ENCODE measurements around the gene C6orf52. TPM values are rescaled to one million over a fixed set of nuclear protein-coding genes. Genes with fewer than 3 reads are reported as not detected.

C6orf52 gene
- total and polyA plus RNA-seq, 2 of the 13 experiments (the other 11 are each of a cell fraction or from before 2014, with no cell fraction given) = 0.50 to 0.53 TPM

- TF ChIP-seq, protein P1, sequence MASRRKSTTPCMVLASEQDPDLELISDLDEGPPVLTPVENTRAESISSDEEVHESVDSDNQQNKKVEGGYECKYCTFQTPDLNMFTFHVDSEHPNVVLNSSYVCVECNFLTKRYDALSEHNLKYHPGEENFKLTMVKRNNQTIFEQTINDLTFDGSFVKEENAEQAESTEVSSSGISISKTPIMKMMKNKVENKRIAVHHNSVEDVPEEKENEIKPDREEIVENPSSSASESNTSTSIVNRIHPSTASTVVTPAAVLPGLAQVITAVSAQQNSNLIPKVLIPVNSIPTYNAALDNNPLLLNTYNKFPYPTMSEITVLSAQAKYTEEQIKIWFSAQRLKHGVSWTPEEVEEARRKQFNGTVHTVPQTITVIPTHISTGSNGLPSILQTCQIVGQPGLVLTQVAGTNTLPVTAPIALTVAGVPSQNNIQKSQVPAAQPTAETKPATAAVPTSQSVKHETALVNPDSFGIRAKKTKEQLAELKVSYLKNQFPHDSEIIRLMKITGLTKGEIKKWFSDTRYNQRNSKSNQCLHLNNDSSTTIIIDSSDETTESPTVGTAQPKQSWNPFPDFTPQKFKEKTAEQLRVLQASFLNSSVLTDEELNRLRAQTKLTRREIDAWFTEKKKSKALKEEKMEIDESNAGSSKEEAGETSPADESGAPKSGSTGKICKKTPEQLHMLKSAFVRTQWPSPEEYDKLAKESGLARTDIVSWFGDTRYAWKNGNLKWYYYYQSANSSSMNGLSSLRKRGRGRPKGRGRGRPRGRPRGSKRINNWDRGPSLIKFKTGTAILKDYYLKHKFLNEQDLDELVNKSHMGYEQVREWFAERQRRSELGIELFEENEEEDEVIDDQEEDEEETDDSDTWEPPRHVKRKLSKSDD (CRISPR knock-in tag; IDR thresholded peaks at IDR 0.05; ENCODE audit: low read depth) = no peak
- TF ChIP-seq HDAC1 (CRISPR knock-in tag; IDR thresholded peaks at IDR 0.05) (peak; percentile 98), RELA (CRISPR knock-in tag; IDR thresholded peaks at IDR 0.05) (no peak), GZF1 (CRISPR knock-in tag; IDR thresholded peaks at IDR 0.05) (peak; percentile 53; the same call in 1 of the 2 replicates), YY1 (IDR thresholded peaks at IDR 0.05; ENCODE audit: insufficient read depth, insufficient replicate concordance, low read depth, low read length) (peak; percentile 39), MIER2 (CRISPR knock-in tag; IDR thresholded peaks at IDR 0.05) (peak; percentile 41; the same call in 1 of the 2 replicates), CERS6 (CRISPR knock-in tag; IDR thresholded peaks at IDR 0.05) (no peak), SMC3 (IDR thresholded peaks at IDR 0.05; ENCODE audit: low read length) (no peak; the same call in 1 of the 2 replicates), REL (CRISPR knock-in tag; conservative IDR thresholded peaks at IDR 0.05) (no peak), CREM (IDR thresholded peaks at IDR 0.05) (peak; percentile 100), CREM (CRISPR knock-in tag; IDR thresholded peaks at IDR 0.05) (peak; percentile 80), MEIS1 (CRISPR knock-in tag; IDR thresholded peaks at IDR 0.05; ENCODE audit: borderline replicate concordance) (no peak), NFKBIZ (CRISPR knock-in tag; IDR thresholded peaks at IDR 0.05) (peak; percentile 39; the same call in 1 of the 2 replicates), ZNF687 (CRISPR knock-in tag; IDR thresholded peaks at IDR 0.05) (peak; percentile 87), ZFY (CRISPR knock-in tag; IDR thresholded peaks at IDR 0.05) (peak; percentile 77), CHD2 (IDR thresholded peaks at IDR 0.05; ENCODE audit: low read depth, low read length) (peak; percentile 65)
- TF ChIP-seq, protein P2, sequence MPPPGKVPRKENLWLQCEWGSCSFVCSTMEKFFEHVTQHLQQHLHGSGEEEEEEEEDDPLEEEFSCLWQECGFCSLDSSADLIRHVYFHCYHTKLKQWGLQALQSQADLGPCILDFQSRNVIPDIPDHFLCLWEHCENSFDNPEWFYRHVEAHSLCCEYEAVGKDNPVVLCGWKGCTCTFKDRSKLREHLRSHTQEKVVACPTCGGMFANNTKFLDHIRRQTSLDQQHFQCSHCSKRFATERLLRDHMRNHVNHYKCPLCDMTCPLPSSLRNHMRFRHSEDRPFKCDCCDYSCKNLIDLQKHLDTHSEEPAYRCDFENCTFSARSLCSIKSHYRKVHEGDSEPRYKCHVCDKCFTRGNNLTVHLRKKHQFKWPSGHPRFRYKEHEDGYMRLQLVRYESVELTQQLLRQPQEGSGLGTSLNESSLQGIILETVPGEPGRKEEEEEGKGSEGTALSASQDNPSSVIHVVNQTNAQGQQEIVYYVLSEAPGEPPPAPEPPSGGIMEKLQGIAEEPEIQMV (CRISPR knock-in tag; IDR thresholded peaks at IDR 0.05; ENCODE audit: low read depth) = no peak
Observed at GRCh38 chr6:10694302-10695085, at the start of gene C6orf52, which contains the start of gene PAK1IP1 (continued).
